ENCODE results near the gene CIB4.
A peak's percentile ranks its signal among the peaks of the same experiment; 100 is the strongest.

Gene CIB4

GRCh38 chr2:26564121-26564644 is 77.0 kb downstream of the CIB4 start:
- DNase-seq: no peak

DNA sequence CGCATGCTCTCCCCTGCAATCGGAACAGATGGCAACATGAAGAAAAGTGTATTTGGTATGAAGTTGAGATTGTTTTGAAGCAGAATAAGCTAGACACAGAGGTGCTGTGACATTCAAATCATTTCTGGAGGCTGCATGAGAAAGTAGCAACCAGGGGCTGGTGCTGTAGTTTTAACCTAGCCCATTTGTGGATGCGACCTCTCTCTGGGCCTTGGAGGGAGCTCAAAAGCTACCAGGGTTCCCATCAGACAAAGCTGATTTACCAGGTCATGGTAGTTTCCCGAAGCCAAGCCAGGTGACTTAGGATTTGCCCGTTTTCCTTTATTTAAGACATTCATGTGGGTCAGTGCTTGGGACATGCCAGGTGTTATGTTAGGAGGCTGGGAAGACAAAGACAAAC is 77.5 kb downstream of the CIB4 start:
- no peak for DNase-seq

GRCh38 chr2:26562811-26563645 is 78.1 kb downstream of the CIB4 start:
- DNase-seq: no peak

GRCh38 chr2:26561918-26562810 is 79.0 kb downstream of the CIB4 start:
- peak in 1 of 6 experiments; percentile 12 for DNase-seq

DNA sequence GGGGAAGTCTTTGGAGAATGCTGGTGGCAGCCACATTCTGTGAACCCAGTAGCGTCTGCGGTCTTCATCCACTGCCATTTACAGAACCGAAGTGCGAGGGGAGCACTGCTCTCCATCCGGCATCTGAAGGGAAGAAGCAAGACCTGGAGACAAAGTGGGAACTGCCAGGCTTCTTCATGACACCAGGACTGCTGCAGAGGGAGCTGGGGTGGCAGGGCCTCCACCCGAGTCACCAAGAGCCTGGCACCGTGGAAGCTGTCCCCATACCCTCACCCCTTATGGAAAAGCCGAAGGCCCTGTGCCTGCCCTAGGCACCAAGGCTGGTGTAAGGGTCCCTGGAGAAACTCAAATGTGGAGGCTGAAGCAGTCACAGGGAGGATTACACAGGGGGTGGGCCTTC is 79.8 kb downstream of the CIB4 start:
- DNase-seq: no peak

- no peak for DNase-seq
Observed at GRCh38 chr2:26560892-26561291, 80.3 kb downstream of the CIB4 start.

DNA sequence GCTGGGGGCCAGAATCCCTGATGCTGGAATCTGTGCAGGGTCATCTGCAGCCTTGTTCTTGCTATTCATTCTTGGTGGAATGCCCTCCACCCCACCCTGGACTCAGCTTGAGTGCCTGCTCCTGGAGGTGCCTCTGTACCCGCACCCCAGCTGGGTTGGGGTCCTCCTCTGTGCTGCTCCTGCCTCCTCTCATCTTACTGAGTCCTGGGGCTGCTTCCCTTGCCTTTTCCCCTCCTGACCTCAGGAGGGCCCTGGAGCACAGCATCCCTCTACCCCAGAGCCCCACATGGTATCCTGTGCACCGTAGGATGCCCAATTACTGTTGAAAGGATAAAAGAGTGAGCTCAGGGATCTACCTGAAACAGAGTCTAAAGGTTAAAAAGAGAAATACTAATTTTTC is 81.6 kb downstream of the CIB4 start:
- no peak for DNase-seq

- DNase-seq: no peak
Observed at GRCh38 chr2:26559044-26559405, 82.1 kb downstream of the CIB4 start.

DNA sequence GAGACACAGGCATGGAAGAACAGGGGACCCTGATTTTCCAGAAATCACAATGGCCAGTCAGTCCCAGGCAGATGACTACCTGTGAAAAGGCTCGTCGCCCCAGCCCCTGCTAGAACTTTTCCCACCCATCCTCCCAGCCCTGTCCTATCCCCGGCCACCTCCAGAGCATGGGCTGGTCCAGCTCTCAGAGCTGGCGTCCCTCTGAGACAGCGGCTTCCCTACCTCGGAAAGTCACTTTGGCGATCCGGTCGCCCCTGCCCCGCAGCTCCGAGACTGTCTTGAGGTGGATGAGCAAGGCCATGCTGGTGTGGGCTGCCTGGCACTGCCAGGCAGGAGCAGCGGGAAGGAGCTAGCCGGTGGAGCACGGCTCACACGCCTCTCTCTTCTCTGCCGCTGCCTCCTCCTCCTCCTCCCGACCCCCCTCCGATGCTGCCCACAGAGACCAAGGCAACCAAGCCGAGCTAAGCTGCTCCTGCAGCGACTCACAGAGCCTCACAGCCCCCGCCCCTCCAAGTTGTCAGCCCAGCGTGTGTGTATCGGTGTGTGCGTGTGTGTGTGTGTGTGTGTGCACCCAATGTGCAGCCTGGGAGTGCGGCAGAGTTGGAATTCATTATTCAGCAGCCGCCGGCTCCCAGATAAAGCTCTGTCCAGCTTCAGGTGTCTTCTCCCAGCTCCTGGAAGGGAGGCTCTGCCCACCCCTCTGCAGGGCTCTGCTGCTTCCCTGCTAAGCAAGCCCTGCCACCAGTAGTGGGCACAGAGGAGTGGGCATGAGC is 82.7 kb downstream of the CIB4 start:
- no peak for DNase-seq

DNA sequence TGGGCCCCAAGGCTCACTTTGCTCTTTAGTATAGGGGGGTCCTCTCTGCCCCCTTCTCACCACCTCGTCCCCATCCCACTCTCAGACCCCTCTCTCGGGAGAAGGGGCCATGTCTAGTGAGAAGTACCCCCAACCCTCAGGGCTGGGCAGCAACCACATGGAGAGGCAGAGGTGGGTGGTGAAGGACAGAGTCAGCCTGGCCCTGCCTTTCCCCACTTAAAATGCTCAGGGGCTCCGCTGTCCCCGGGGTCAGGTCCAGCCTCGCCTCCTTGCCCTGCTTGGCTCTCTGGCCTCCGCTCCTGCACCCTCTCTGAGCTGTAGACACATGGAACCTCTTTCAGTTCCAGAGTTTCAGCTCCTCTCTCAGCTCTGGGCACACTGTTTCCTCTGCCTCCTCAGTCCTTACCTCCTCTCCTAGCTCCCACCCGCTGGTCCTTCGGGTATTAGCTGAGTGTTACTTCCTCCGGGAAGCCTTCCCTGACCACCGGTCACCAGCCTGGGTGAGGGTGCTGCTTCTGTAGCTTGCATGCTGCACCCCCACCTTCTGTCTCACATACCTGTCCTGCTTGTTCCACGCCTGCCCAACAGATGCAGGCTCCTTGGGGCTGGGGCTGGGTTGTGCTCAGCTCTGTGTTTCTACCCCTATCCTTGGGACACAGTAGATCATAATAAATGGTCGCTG is 83.8 kb downstream of the CIB4 start:
- no peak for DNase-seq

GRCh38 chr2:26556309-26557243 is 84.6 kb downstream of the CIB4 start:
- no peak for DNase-seq

DNA sequence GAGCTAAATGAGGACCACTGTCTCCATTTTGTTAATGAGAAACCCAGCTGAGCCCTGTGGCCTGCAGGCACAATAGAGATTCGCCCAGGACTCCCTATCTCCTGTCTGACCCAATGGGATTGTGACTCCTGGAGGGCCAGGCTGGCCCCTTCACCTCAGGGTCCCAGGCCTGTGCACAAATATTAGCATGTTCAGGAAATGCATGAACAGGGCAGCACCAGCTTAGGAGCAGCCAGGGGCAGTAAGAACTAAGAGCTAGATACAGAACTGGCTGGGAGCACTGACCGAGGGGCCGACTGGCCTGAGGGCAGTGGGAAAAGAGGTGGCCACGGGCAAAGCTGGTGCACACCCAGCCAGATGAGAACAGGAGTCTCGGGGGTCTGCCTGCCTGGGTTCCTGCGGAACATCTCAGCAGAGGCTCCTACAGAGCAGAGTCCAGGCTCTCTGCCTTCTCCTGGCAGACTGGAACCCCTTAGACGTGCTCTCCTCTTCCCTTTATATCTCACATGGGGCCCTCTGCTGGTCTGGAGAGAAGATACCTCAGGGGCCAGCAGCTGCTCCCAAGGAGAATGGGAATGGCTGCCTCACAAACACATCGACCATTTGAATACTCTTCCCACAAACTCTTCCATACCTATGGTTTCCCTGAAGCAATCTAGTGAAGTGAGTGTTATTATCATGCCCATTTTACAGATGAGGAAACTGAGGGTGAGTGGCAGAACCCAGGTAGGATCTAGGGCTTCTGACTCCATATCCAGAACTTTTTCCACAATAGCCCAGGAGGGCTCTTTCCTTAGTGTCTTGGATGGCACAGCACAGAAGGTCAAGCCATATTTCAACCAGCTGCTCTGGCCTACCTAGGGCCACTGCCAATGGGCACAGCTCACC is 85.7 kb downstream of the CIB4 start:
- no peak for DNase-seq

DNA sequence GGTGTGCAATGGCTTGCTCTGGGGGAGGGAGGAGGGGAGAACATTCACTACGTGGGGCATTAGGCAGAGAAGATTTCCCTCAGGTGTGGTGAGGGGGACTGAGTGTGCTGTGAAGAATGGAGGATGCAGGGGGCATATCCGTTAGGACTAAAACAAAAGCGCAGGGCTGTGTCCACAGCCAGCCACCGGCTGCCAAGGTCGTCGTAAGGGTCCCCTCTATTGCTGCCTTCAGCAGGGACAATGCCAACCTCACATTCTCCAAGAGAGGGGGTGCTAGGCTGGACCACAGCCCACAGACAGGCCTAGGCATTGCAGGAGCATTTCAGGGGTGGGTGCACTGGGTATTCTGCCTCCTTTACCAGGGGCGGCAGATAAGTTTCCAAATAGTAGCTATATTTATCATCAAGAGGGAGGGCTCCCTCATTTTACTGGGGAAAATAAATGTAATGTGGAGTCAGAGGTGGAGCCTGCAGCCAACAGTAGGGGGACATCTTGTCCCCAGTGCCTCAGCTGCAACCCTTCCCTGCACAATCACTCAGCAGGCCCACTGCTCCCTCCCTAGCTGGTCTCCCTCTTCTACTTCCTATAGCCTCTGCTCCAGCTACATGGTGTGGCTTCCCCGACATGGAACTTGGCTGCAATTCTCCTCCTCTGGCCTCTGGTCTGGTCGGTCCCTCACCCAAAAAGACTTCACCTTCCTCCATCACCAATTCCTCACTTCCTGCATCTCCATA is 88.4 kb downstream of the CIB4 start:
- no peak for DNase-seq

- DNase-seq: no peak
Observed at GRCh38 chr2:26550276-26551015, 90.7 kb downstream of the CIB4 start.

GRCh38 chr2:26542676-26543505 is 98.3 kb downstream of the CIB4 start:
- no peak for DNase-seq

DNA sequence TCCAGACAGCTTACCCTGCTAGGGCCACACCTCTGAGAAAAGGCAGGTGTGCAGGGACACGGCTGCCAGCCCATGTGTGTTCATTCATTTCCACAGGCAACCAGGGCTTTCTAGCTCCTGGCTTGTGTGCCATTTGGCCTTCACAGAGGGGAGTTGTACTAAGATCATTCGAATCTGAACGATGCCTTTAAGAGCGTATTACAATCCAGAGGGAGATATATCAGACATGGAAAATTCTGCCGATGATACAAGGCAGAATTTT is 99.0 kb downstream of the CIB4 start:
- no peak for DNase-seq

GRCh38 chr2:26541401-26542193 is 99.6 kb downstream of the CIB4 start:
- DNase-seq: no peak
